A549 (cell line): ENCODE data around the gene DGAT2.

Source experiments
- ESRRA ChIP-seq: fragments of 150-350 bp; IDR thresholded peaks from 2 replicates; pipeline ENCODE4 v1.6.1; 2014; ENCODE audit warnings: mild to moderate bottlenecking, low read length, borderline replicate concordance
- FOSB ChIP-seq: fragments of 250-450 bp; sonication (Bioruptor Pico); IDR thresholded peaks from 2 replicates; pipeline ENCODE4 v1.5.0; 2020; ENCODE audit warnings: mild to moderate bottlenecking, moderate library complexity
- JUNB ChIP-seq: fragments of >200 bp; sonication (Bioruptor Twin); formaldehyde crosslinking; IDR thresholded peaks from 2 replicates; pipeline ENCODE4 v1.6.1; 2016
- POLR2A ChIP-seq: IDR thresholded peaks from 2 replicates; pipeline ENCODE4 v1.6.1; 2012; ENCODE audit warnings: mild to moderate bottlenecking, low read length
- RCOR1 ChIP-seq: fragments of 150-350 bp; IDR thresholded peaks from 2 replicates; pipeline ENCODE4 v1.6.1; 2014; ENCODE audit warnings: antibody characterized with exemption, low read length, low read depth
- TF ChIP-seq, protein P1 (sequence below): fragments of 200-600 bp; sonication (generic); IDR thresholded peaks from 2 replicates; pipeline ENCODE4 v1.6.1; 2016; ENCODE audit warnings: antibody characterized with exemption, mild to moderate bottlenecking, moderate library complexity
- TF ChIP-seq, protein P2 (sequence below): fragments of >200 bp; sonication (Bioruptor Twin); formaldehyde crosslinking; IDR thresholded peaks from 3 replicates; pipeline ENCODE4 v1.5.1; 2016

DNA sequence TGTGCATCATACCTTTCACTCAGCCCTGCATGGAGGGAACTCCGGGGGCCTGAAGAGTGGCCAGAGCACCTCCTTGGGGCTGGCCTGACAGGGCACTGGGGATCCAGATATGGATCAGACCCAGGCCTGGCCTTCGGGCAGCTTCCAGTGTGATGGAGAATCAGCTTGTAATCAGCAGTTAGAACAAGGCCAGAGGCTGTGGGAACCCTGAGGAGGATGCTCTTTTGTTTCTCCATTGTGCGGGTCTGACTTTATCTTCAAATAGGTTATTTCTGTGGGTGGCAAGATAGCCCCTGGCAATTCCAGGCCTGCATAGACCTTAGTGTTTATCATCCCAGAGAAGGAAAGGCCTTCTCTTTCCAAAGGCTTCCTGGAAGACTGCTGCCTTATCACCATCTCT lies 12.3 kb downstream of the DGAT2 start:
- TF ChIP-seq, protein P1, sequence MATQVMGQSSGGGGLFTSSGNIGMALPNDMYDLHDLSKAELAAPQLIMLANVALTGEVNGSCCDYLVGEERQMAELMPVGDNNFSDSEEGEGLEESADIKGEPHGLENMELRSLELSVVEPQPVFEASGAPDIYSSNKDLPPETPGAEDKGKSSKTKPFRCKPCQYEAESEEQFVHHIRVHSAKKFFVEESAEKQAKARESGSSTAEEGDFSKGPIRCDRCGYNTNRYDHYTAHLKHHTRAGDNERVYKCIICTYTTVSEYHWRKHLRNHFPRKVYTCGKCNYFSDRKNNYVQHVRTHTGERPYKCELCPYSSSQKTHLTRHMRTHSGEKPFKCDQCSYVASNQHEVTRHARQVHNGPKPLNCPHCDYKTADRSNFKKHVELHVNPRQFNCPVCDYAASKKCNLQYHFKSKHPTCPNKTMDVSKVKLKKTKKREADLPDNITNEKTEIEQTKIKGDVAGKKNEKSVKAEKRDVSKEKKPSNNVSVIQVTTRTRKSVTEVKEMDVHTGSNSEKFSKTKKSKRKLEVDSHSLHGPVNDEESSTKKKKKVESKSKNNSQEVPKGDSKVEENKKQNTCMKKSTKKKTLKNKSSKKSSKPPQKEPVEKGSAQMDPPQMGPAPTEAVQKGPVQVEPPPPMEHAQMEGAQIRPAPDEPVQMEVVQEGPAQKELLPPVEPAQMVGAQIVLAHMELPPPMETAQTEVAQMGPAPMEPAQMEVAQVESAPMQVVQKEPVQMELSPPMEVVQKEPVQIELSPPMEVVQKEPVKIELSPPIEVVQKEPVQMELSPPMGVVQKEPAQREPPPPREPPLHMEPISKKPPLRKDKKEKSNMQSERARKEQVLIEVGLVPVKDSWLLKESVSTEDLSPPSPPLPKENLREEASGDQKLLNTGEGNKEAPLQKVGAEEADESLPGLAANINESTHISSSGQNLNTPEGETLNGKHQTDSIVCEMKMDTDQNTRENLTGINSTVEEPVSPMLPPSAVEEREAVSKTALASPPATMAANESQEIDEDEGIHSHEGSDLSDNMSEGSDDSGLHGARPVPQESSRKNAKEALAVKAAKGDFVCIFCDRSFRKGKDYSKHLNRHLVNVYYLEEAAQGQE: no peak
- TF ChIP-seq, protein P2, sequence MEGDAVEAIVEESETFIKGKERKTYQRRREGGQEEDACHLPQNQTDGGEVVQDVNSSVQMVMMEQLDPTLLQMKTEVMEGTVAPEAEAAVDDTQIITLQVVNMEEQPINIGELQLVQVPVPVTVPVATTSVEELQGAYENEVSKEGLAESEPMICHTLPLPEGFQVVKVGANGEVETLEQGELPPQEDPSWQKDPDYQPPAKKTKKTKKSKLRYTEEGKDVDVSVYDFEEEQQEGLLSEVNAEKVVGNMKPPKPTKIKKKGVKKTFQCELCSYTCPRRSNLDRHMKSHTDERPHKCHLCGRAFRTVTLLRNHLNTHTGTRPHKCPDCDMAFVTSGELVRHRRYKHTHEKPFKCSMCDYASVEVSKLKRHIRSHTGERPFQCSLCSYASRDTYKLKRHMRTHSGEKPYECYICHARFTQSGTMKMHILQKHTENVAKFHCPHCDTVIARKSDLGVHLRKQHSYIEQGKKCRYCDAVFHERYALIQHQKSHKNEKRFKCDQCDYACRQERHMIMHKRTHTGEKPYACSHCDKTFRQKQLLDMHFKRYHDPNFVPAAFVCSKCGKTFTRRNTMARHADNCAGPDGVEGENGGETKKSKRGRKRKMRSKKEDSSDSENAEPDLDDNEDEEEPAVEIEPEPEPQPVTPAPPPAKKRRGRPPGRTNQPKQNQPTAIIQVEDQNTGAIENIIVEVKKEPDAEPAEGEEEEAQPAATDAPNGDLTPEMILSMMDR: no peak
- no peak for TF ChIP-seq JUNB
- TF ChIP-seq ESRRA: no peak
- no peak for TF ChIP-seq FOSB (CRISPR knock-in tag)
- no peak for TF ChIP-seq RCOR1
- no peak for TF ChIP-seq POLR2A
